ENCODE results near the gene SCAF1. TPM values are rescaled to one million over a fixed set of nuclear protein-coding genes. Genes with fewer than 3 reads are reported as not detected.

The SCAF1 gene, protein sequence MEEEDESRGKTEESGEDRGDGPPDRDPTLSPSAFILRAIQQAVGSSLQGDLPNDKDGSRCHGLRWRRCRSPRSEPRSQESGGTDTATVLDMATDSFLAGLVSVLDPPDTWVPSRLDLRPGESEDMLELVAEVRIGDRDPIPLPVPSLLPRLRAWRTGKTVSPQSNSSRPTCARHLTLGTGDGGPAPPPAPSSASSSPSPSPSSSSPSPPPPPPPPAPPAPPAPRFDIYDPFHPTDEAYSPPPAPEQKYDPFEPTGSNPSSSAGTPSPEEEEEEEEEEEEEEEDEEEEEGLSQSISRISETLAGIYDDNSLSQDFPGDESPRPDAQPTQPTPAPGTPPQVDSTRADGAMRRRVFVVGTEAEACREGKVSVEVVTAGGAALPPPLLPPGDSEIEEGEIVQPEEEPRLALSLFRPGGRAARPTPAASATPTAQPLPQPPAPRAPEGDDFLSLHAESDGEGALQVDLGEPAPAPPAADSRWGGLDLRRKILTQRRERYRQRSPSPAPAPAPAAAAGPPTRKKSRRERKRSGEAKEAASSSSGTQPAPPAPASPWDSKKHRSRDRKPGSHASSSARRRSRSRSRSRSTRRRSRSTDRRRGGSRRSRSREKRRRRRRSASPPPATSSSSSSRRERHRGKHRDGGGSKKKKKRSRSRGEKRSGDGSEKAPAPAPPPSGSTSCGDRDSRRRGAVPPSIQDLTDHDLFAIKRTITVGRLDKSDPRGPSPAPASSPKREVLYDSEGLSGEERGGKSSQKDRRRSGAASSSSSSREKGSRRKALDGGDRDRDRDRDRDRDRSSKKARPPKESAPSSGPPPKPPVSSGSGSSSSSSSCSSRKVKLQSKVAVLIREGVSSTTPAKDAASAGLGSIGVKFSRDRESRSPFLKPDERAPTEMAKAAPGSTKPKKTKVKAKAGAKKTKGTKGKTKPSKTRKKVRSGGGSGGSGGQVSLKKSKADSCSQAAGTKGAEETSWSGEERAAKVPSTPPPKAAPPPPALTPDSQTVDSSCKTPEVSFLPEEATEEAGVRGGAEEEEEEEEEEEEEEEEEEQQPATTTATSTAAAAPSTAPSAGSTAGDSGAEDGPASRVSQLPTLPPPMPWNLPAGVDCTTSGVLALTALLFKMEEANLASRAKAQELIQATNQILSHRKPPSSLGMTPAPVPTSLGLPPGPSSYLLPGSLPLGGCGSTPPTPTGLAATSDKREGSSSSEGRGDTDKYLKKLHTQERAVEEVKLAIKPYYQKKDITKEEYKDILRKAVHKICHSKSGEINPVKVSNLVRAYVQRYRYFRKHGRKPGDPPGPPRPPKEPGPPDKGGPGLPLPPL
- total RNA-seq: 10 to 100 TPM; 16.1 to 36.6 TPM

DNA sequence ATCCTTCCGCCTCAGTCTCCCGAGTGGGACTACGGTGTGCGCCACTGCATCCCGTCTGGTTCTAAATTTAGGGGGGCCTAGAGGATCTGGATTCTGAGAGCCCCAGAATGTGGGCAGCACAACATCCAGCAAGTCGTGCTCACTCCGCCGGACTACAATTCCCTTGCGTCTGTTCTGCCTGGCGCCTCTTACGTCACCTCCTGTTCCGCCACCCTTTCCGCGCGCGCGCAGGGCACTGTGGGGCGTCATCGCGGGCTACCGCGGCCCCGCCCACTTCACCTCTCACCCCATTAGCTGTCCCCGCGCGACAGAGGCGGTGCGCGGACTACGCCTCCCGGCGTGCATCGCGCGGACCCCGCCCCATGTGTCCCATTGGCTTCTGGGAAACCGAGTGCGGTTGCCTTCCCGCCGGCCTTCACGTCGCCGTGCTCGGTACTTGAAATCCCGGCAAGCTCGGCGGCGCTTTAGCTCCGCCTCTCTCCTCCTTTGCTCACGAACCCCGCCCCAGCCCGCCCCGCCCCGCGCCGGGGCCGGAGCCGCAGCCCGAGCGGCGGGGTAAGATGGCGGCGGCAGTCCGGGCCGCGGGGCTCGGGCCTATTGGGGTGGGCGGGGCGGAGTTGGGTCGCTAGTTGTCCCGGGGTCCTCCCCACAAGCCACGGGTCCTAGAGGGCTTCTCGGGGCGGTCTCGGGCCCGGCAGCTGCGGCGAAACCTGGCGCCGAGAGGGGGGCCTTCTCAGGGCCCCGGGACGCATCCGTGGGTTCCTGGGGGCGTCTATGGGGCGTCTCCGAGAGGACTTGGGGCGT is at the start of gene SCAF1:
Gene SCAF1 (plus strand): TSS at position 522 of the 804 bp plus-strand sequence. CDS start 2,818 bp downstream, outside the sequence.
- DNase-seq (peak; percentile 99 to 100 (median 100)), ATAC-seq (peak; percentile 78)
- H3K27ac ChIP-seq: peak within 1 kb of the TSS; percentile 94 to 99 (median 97)
- H3K27me3 ChIP-seq: no peaks in the 10 kb centered on the region
- H3K9me3 ChIP-seq: no peaks in the 10 kb centered on the region
- TF ChIP-seq POLR2A (IDR thresholded peaks at IDR 0.05): peak; percentile 90 to 92 (median 92)
- TF ChIP-seq, protein P1, sequence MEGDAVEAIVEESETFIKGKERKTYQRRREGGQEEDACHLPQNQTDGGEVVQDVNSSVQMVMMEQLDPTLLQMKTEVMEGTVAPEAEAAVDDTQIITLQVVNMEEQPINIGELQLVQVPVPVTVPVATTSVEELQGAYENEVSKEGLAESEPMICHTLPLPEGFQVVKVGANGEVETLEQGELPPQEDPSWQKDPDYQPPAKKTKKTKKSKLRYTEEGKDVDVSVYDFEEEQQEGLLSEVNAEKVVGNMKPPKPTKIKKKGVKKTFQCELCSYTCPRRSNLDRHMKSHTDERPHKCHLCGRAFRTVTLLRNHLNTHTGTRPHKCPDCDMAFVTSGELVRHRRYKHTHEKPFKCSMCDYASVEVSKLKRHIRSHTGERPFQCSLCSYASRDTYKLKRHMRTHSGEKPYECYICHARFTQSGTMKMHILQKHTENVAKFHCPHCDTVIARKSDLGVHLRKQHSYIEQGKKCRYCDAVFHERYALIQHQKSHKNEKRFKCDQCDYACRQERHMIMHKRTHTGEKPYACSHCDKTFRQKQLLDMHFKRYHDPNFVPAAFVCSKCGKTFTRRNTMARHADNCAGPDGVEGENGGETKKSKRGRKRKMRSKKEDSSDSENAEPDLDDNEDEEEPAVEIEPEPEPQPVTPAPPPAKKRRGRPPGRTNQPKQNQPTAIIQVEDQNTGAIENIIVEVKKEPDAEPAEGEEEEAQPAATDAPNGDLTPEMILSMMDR (IDR thresholded peaks at IDR 0.05): no peak
- intact Hi-C loops (cut with DNase I): no loop called here
- WGBS, 2 donors: 0 to 5% methylated on average over 12 to 63 of the region's 87 CpGs
- no peaks in the 10 kb centered on the region for H3K36me3 ChIP-seq (replicated peaks in 1 of 2; ENCODE audit: insufficient read depth in 1 of 2, low read depth in 2 of 2)
- H3K4me1 ChIP-seq: peaks cover 54% of the 10 kb centered on the region
- peak within 1 kb of the TSS; percentile 86 to 92 for H3K4me3 ChIP-seq

DNA sequence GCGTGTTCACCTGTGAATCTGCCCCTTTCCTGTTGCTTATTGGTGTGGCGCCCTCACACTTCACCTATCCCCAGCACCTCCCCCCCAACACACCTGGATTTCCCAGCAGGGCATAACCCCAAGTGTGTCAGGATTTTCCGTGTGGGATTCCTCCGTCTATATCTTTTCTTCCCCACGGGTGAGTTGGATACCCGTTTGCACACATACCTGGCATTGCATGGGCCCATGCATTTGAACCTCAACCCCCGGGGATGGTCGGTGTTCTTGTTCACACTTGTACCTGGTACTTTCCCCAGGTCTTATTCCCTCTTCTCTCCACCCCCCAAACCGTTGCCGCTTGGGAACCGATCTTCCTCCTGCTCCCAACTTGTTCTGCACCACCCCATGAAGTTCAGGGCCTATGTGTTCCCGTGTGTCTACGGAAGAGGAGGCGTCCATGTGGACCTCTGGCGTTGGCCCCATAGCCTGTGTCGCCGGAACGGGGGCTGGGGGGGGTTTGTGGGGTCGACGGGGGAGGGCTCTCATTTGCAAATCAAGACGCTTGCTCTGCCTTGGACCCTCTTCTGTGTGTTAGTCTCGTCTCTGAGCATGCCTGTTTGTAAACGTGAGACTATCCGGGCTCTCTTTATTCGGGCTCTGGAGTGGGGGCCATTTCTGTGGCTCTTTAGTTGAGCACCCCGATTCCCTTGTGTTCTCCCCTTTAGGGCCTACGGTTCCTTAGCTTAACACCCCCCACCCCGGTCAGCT is 49.4 kb upstream of the SCAF1 start:
- H3K27me3 ChIP-seq: no peaks in the 10 kb centered on the region
- H3K36me3 ChIP-seq (replicated peaks in 1 of 2; ENCODE audit: insufficient read depth in 1 of 2, low read depth in 2 of 2): peaks cover 3 to 12% of the 10 kb centered on the region in 2 donors
- WGBS, 2 donors: 2 to 7% methylated on average over 21 to 28 of the region's 28 CpGs
- H3K4me1 ChIP-seq: peaks cover 24% of the 10 kb centered on the region
- intact Hi-C loops (cut with DNase I): no loop called here
- H3K4me3 ChIP-seq: peak overlapping the region in 1 of 2 donors; percentile 71
- DNase-seq (peak in 1 of 4 donors; percentile 31), ATAC-seq (no peak)
- no peaks in the 10 kb centered on the region for H3K9me3 ChIP-seq
- peak overlapping the region; percentile 33 to 86 (median 82) for H3K27ac ChIP-seq
- TF ChIP-seq POLR2A (IDR thresholded peaks at IDR 0.05): no peak
- TF ChIP-seq, protein P1 (IDR thresholded peaks at IDR 0.05): no peak

DNA sequence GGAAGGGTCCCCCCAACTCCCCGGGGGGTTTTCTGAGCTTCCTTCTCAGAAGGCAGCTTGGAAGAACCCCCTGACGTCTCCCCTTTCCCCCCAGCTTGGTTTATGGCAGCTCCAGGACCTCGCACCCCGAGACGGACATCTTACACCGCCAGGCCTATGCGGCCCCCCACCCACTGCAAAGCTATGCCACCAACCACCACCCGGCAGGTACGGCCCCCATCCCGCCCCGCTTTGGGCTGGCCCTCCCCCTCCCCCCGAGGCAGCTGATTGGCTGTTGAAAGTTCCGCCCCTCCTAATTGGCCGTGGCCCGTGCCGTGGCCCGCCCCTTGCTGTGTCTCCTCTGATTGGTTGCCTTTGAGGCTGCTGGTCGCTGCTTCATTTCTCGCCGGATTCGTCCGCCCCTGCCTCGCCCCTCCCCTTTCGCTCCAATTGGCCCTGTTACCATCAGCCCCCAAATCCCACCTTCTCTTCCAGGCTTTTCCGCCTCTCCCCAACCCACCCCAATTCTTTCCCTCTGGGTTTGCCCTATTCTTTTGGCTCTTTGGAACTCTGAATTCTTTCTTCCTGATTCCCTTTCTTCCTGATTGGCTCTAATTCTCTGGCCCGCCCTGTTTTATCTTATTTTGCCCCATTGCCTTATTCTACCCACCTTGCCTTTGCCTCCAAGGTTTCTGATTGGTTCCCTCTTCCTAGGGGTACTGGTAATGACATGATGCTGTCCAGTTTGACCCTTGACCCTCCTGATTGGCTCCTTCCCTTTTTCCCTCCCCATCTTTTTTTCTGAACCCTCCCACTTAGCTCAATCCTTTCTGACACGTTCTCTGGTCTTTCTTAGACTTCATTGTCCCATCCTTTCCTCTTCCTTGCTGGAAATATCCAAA is 48.5 kb upstream of the SCAF1 start:
- WGBS, 2 donors: 5 to 24% methylated on average over 16 to 27 of the region's 27 CpGs
- Histone ChIP-seq H3K27ac (peak overlapping the region; percentile 33 to 86 (median 82)), H3K36me3 (replicated peaks in 1 of 2; ENCODE audit: insufficient read depth in 1 of 2, low read depth in 2 of 2) (peaks cover 3 to 12% of the 10 kb centered on the region in 2 donors), H3K4me1 (peaks cover 24% of the 10 kb centered on the region), H3K27me3 (no peaks in the 10 kb centered on the region), H3K4me3 (no peak overlapping the region), H3K9me3 (no peaks in the 10 kb centered on the region)
- peak; percentile 63 for ATAC-seq
- TF ChIP-seq, protein P1 (IDR thresholded peaks at IDR 0.05): no peak
- TF ChIP-seq POLR2A (IDR thresholded peaks at IDR 0.05): peak in 1 of 3 donors; percentile 3
- peak; percentile 92 to 95 (median 93) for DNase-seq
- intact Hi-C loops (cut with DNase I): no loop called here

Data from body of pancreas (tissue), 4 donors.